GM12878 (cell line): ENCODE data around the gene BACE1-AS. TPM values are rescaled to one million over a fixed set of nuclear protein-coding genes. Genes with fewer than 3 reads are reported as not detected.

Experiments used
- ATAC-seq: fragments of 200-7000 bp; cut with Tn5 transposase; 3 replicates; pipeline ENCODE4 v1.9.1; 2020; ENCODE audit warnings: mild to moderate bottlenecking, moderate library complexity
- BruUV-seq: library from RNA; stranded (reverse); fragments of 400-500 nt; replicated peaks from 2 replicates; lab custom pipeline; 2021; lab: Mats Ljungman, UMichigan
- CTCF ChIA-PET: fragments of 300-600 bp; sonication (Branson Sonifier 250); formaldehyde crosslinking; extraction: SDS; loops from one replicate; lab custom pipeline; 2021; ENCODE audit warnings: inconsistent platforms; lab: Yijun Ruan, JAX
- POLR2A ChIA-PET: fragments of 350-600 bp; formaldehyde crosslinking; extraction: SDS; loops from one replicate; lab custom pipeline; 2021; ENCODE audit warnings: inconsistent platforms; lab: Charles Lee
- RAD21 ChIA-PET: fragments of 300-600 bp; sonication (Branson Sonifier 250); formaldehyde crosslinking; loops from one replicate; lab custom pipeline; 2023; ENCODE audit warnings: antibody characterized with exemption; ENCODE audit not compliant: unreplicated experiment; lab: Charles Lee
- SMC1A ChIA-PET: fragments of 300-600 bp; sonication (Branson Sonifier 250); formaldehyde crosslinking; loops from one replicate; lab custom pipeline; 2023; ENCODE audit not compliant: unreplicated experiment, uncharacterized antibody; lab: Charles Lee
- DNase-seq: peaks from one replicate; pipeline ENCODE4 v3.0.0-alpha.2; 2011; ENCODE audit warnings: low read depth, low spot score
- FAIRE-seq: peaks from 3 replicates; lab custom pipeline; 2011; peaks lifted over from hg19 to GRCh38; lab: Jason Lieb, UNC
- H2AFZ ChIP-seq: 2 replicates; pipeline ENCODE4 v1.6.0; 2011; ENCODE audit warnings: low read depth, low read length, control low read depth; ENCODE audit not compliant: control insufficient read depth
- H3K27ac ChIP-seq: 2 replicates; pipeline ENCODE4 v1.5.1; 2011; ENCODE audit warnings: control low read depth; ENCODE audit not compliant: control insufficient read depth, insufficient read depth
- H3K27me3 ChIP-seq, 2 experiments: replicated peaks in 1 of 2; 2 replicates each; pipeline versions ENCODE4 v1.6.0 to v1.6.1; 2011; ENCODE audit warnings: low read length in 1 of 2; ENCODE audit not compliant: control insufficient read depth in 2 of 2, insufficient read depth in 2 of 2
- H3K36me3 ChIP-seq, 2 experiments: 2 replicates each; pipeline ENCODE4 v1.5.1; 2011; ENCODE audit warnings: low read length in 1 of 2; ENCODE audit not compliant: control insufficient read depth in 2 of 2, insufficient read depth in 2 of 2
- H3K4me1 ChIP-seq: 2 replicates; pipeline ENCODE4 v1.6.1; 2011; ENCODE audit warnings: mild to moderate bottlenecking, low read length, moderate library complexity, mixed read lengths; ENCODE audit not compliant: control insufficient read depth, insufficient read depth
- H3K4me2 ChIP-seq: 2 replicates; pipeline ENCODE4 v1.6.0; 2011; ENCODE audit warnings: control low read depth; ENCODE audit not compliant: control insufficient read depth, insufficient read depth
- H3K4me3 ChIP-seq: fragments of 200-600 bp; sonication (generic); 2 replicates; pipeline ENCODE4 v1.5.1; 2016
- H3K79me2 ChIP-seq: 2 replicates; pipeline ENCODE4 v1.6.0; 2011; ENCODE audit warnings: low read length; ENCODE audit not compliant: control insufficient read depth, insufficient read depth
- H3K9ac ChIP-seq: 2 replicates; pipeline ENCODE4 v1.8.0; 2011; ENCODE audit warnings: low read length, control low read depth, mixed read lengths; ENCODE audit not compliant: control insufficient read depth, insufficient read depth
- H3K9me3 ChIP-seq: replicated peaks from 3 replicates; pipeline ENCODE4 v1.5.1; 2011; ENCODE audit warnings: mild to moderate bottlenecking, low read length; ENCODE audit not compliant: control insufficient read depth, insufficient read depth
- H4K20me1 ChIP-seq: 2 replicates; pipeline ENCODE4 v1.6.0; 2011; ENCODE audit not compliant: control insufficient read depth, insufficient read depth
- BACH1 ChIP-seq: fragments of 450-650 bp; IDR thresholded peaks from 2 replicates; pipeline ENCODE4 v1.6.1; 2017; ENCODE audit warnings: mild to moderate bottlenecking, borderline replicate concordance
- CREB1 ChIP-seq: IDR thresholded peaks from 2 replicates; pipeline ENCODE4 v1.6.1; 2012; ENCODE audit warnings: low read depth, mild to moderate bottlenecking, inconsistent platforms
- ELK1 ChIP-seq: IDR thresholded peaks from 2 replicates; pipeline ENCODE4 v1.6.1; 2012; ENCODE audit warnings: low read depth, low read length, improper control_type of control experiment
- EP300 ChIP-seq, 2 experiments: fragments of 150-350 bp in 1 of 2; IDR thresholded peaks; 2 replicates each; pipeline ENCODE4 v1.6.1; 2011 to 2012; ENCODE audit warnings: low read depth in 2 of 2, low read length in 2 of 2, borderline replicate concordance in 1 of 2, improper control_type of control experiment in 1 of 2, inconsistent platforms in 1 of 2; ENCODE audit not compliant: control insufficient read depth in 1 of 2
- KLF5 ChIP-seq: fragments of 450-650 bp; IDR thresholded peaks from 2 replicates; pipeline ENCODE4 v1.6.1; 2014; ENCODE audit warnings: mild to moderate bottlenecking; ENCODE audit not compliant: partially characterized antibody
- PAX8 ChIP-seq: fragments of 450-650 bp; IDR thresholded peaks from 2 replicates; pipeline ENCODE4 v1.6.1; 2017; ENCODE audit warnings: mild to moderate bottlenecking, moderate library complexity
- POLR2AphosphoS2 ChIP-seq: IDR thresholded peaks from 2 replicates; pipeline ENCODE4 v1.6.1; 2011; ENCODE audit warnings: low read depth, mild to moderate bottlenecking, low read length, improper control_type of control experiment, moderate library complexity
- POLR2AphosphoS5 ChIP-seq: IDR thresholded peaks from 2 replicates; pipeline ENCODE4 v1.6.1; 2011; ENCODE audit warnings: mild to moderate bottlenecking, low read length, inconsistent platforms
- REST ChIP-seq: IDR thresholded peaks from 2 replicates; pipeline ENCODE4 v1.6.1; 2012; ENCODE audit warnings: mild to moderate bottlenecking, low read depth, low read length
- SMC3 ChIP-seq: IDR thresholded peaks from 2 replicates; pipeline ENCODE4 v1.6.1; 2011; ENCODE audit warnings: low read length, improper control_type of control experiment, borderline replicate concordance
- ZBTB4 ChIP-seq: fragments of 450-650 bp; formaldehyde crosslinking; IDR thresholded peaks from 2 replicates; pipeline ENCODE4 v1.4.0; 2022; ENCODE audit warnings: mild to moderate bottlenecking, moderate library complexity
- WGBS: methylation state at CpG from one replicate; pipeline ENCODE4 v1.1.6; 2016; ENCODE audit warnings: low lambda C conversion rate; ENCODE audit not compliant: insufficient replicate concordance, insufficient coverage; ENCODE audit errors: missing lambda C conversion rate; 5-methylcytosine and 5-hydroxymethylcytosine counted together
- in situ Hi-C: fragments of 300-500 bp; cut with MboI; formaldehyde crosslinking; loops from 9 replicates; pipeline ENCODE4 v1.14.3; 2018; ENCODE audit warnings: mixed read lengths
- intact Hi-C: fragments of 100-400 bp; cut with micrococcal nuclease; formaldehyde crosslinking; loops from one replicate; pipeline ENCODE4 v1.14.2; 2022; ENCODE audit not compliant: unreplicated experiment
- polyA plus RNA-seq, 11 experiments: library from polyadenylated mRNA; depleted of rRNA in 4 of 11; unstranded in 6 of 11; stranded (reverse) in 5 of 11; fragments of >200 nt; fragmentation: Nextera tagmentation in 4 of 11; fragmentation: Illumina TruSeq in 1 of 11; extraction: Ambion mirVana in 4 of 11; extraction: Trizol in 1 of 11; gene quantifications; 1 replicate in 1 of 11; 2 replicates in 10 of 11; pipeline versions ENCODE4 v1.2.1 to v1.2.3, GENCODE V29; 2011 to 2016; ENCODE audit warnings: inconsistent platforms in 2 of 11, missing spikeins in 2 of 11, low read depth in 1 of 11
- total RNA-seq, 4 experiments: library from RNA; depleted of rRNA in 3 of 4; stranded (reverse); fragments of >200 nt in 3 of 4; fragmentation: Illumina TruSeq in 1 of 4; extraction: Trizol in 1 of 4; gene quantifications; 2 replicates each; pipeline versions ENCODE4 v1.2.1 to v1.2.3, GENCODE V29; 2013 to 2021
- TF ChIP-seq, protein P1 (sequence below): fragments of 150-350 bp; IDR thresholded peaks from 2 replicates; pipeline ENCODE4 v1.6.1; 2016; ENCODE audit warnings: low read depth, low read length

The BACE1-AS gene
- total and polyA plus RNA-seq, 10 of the 15 experiments (the other 5 are each of a cell fraction or from before 2014, with no cell fraction given) = 2.0 to 6.7 (median 3.9) TPM

- H3K4me3 ChIP-seq = no peak overlapping the region
- ChIA-PET RAD21 (no interaction called here), CTCF (interaction anchor here (0.6 to 1.4 kb wide), 2 partner anchors 515 to 542 kb away, joined by 3 read pairs; no protein-coding TSS in a partner anchor), SMC1A (no interaction called here), POLR2A (no interaction called here)
- H3K9me3 ChIP-seq = no peaks in the 10 kb centered on the region
- H3K9ac ChIP-seq = no peak overlapping the region
- H2AFZ ChIP-seq = no peak overlapping the region
- 50% methylated on average over 2 of the region's 2 CpGs for WGBS
- intact Hi-C loops = no loop called here
- BruUV-seq = no TSS peak
- DNase-seq (no peak), ATAC-seq (no peak), FAIRE-seq (no peak)
- no peak overlapping the region for H3K27ac ChIP-seq
- H3K4me2 ChIP-seq = no peak overlapping the region
- H3K36me3 ChIP-seq = peaks cover 4 to 5% of the 10 kb centered on the region in 2 experiments; a peak in 3 of 4 replicates
- H4K20me1 ChIP-seq = no peaks in the 10 kb centered on the region
- in situ Hi-C loops = no loop called here
- H3K79me2 ChIP-seq = no peaks in the 10 kb centered on the region
- H3K4me1 ChIP-seq = no peaks in the 10 kb centered on the region
- H3K27me3 ChIP-seq = no peaks in the 10 kb centered on the region
- TF ChIP-seq, protein P1, sequence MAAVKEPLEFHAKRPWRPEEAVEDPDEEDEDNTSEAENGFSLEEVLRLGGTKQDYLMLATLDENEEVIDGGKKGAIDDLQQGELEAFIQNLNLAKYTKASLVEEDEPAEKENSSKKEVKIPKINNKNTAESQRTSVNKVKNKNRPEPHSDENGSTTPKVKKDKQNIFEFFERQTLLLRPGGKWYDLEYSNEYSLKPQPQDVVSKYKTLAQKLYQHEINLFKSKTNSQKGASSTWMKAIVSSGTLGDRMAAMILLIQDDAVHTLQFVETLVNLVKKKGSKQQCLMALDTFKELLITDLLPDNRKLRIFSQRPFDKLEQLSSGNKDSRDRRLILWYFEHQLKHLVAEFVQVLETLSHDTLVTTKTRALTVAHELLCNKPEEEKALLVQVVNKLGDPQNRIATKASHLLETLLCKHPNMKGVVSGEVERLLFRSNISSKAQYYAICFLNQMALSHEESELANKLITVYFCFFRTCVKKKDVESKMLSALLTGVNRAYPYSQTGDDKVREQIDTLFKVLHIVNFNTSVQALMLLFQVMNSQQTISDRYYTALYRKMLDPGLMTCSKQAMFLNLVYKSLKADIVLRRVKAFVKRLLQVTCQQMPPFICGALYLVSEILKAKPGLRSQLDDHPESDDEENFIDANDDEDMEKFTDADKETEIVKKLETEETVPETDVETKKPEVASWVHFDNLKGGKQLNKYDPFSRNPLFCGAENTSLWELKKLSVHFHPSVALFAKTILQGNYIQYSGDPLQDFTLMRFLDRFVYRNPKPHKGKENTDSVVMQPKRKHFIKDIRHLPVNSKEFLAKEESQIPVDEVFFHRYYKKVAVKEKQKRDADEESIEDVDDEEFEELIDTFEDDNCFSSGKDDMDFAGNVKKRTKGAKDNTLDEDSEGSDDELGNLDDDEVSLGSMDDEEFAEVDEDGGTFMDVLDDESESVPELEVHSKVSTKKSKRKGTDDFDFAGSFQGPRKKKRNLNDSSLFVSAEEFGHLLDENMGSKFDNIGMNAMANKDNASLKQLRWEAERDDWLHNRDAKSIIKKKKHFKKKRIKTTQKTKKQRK = no peak
- TF ChIP-seq KLF5 (no peak), POLR2AphosphoS5 (no peak), POLR2AphosphoS2 (no peak), REST (no peak), ZBTB4 (CRISPR knock-in tag) (no peak), BACH1 (no peak), CREB1 (no peak), ELK1 (no peak), PAX8 (no peak), EP300 (IDR thresholded peaks at IDR 0.05; ENCODE audit: borderline replicate concordance in 1 of 2, control insufficient read depth in 1 of 2, low read depth in 2 of 2, low read length in 2 of 2) (no peak), SMC3 (no peak)
Observed at GRCh38 chr11:117286588-117286987, 4.6 kb upstream of the BACE1-AS start.
